H1 (cell line): ENCODE data around the gene RMDN2. TPM values are rescaled to one million over a fixed set of nuclear protein-coding genes. Genes with fewer than 3 reads are reported as not detected.

ENCODE experiments used
- SP4 ChIP-seq: IDR thresholded peaks from 2 replicates; pipeline ENCODE4 v1.6.1; 2012; ENCODE audit warnings: low read length, inconsistent platforms
- polyA plus RNA-seq, 7 experiments: library from polyadenylated mRNA; depleted of rRNA in 3 of 7; stranded (reverse) in 5 of 7; unstranded in 2 of 7; fragments of >200 nt in 5 of 7; fragments of 200-250 nt in 2 of 7; gene quantifications; 1 replicate in 5 of 7; 2 replicates in 1 of 7; 4 replicates in 1 of 7; pipeline versions ENCODE4 v1.2.1 to v1.2.3, GENCODE V29; 2011 to 2013; ENCODE audit warnings: missing spikeins in 2 of 7, mixed read lengths in 2 of 7
- total RNA-seq: library from RNA; stranded (reverse); fragmentation: NEBNext Ultra II Directional; extraction: Animal tissue kit (Norgen Biotek cat#: 25700); gene quantifications from 2 replicates; pipeline ENCODE4 v1.2.1, GENCODE V29; 2021

The RMDN2 gene
- total and polyA plus RNA-seq, 2 of the 8 experiments (the other 6 are each of a cell fraction or from before 2014, with no cell fraction given): 0.53 to 3.0 TPM

GRCh38 chr2:38066421-38067115 lies 141.5 kb downstream of the RMDN2 start (continued):
- no peak for TF ChIP-seq SP4

Other genes with a start within 250 kb of the RMDN2 start
- gene CYP1B1, start 150.9 kb downstream of the RMDN2 start, total RNA-seq: 4.7 and 5.7 TPM in 2 replicates
- 1.3 and 2.2 TPM in 2 replicates for gene CYP1B1, start 150.9 kb downstream of the RMDN2 start, polyA plus RNA-seq (2011; rRNA removed)